Testis (tissue), 2 donors: ENCODE measurements around the gene MYO15B.

ENCODE experiments used
- CTCF ChIP-seq, 3 experiments: fragments of 450-650 bp in 2 of 3; fragments of 200-600 bp in 1 of 3; sonication (generic) in 1 of 3; IDR thresholded peaks; one replicate each; pipeline ENCODE4 v1.5.1; 2016 to 2019; ENCODE audit warnings: antibody characterized with exemption in 3 of 3, mild to moderate bottlenecking in 2 of 3, moderate library complexity in 1 of 3
- POLR2A ChIP-seq: fragments of 450-650 bp; IDR thresholded peaks from one replicate; pipeline ENCODE4 v1.6.1; 2017; ENCODE audit warnings: antibody characterized with exemption, mild to moderate bottlenecking, moderate library complexity

GRCh38 chr17:75646638-75646992 lies 59.0 kb downstream of the MYO15B start:
- TF ChIP-seq CTCF (IDR thresholded peaks at IDR 0.05) (no peak), POLR2A (no peak)
